ENCODE results near the gene KNDC1.

KNDC1 gene

DNA sequence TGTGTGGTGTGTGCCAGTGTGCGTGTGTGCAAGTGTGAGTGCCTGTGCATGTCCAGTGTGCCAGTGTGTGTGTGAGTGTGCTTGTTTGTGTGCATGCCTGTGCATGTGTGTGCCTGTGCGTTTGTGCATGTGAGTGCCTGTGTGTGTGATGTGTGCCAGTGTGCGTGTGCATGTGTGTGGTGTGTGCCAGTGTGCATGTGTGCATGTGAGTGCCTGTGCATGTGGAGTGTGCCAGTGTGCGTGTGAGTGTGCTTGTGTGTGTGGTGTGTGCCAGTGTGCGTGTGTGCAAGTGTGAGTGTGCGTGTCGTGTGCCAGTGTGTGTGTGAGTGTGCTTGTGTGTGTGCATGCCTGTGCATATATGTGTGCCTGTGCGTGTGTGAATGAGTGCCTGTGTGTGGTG lies 38.5 kb upstream of the KNDC1 start:
- Histone ChIP-seq H2AFZ (ENCODE audit: low read depth) (no peak overlapping the region), H3K79me2 (ENCODE audit: insufficient read depth, low read depth) (no peaks in the 10 kb centered on the region), H3K36me3 (ENCODE audit: insufficient read depth) (no peaks in the 10 kb centered on the region), H3K27me3 (ENCODE audit: insufficient read depth, low read depth) (peaks cover 3% of the 10 kb centered on the region; the same call in 1 of the 2 replicates), H4K20me1 (ENCODE audit: insufficient read depth) (no peaks in the 10 kb centered on the region), H3K27ac (no peak overlapping the region), H3K4me3 (IDR thresholded peaks at IDR 0.05; ENCODE audit: insufficient read depth, low read depth, low read length) (no peak overlapping the region), H3K4me1 (ENCODE audit: low read depth, poor library complexity, severe bottlenecking) (no peaks in the 10 kb centered on the region), H3K9ac (no peak overlapping the region), H3K4me2 (no peak overlapping the region)
- TF ChIP-seq, protein P1, sequence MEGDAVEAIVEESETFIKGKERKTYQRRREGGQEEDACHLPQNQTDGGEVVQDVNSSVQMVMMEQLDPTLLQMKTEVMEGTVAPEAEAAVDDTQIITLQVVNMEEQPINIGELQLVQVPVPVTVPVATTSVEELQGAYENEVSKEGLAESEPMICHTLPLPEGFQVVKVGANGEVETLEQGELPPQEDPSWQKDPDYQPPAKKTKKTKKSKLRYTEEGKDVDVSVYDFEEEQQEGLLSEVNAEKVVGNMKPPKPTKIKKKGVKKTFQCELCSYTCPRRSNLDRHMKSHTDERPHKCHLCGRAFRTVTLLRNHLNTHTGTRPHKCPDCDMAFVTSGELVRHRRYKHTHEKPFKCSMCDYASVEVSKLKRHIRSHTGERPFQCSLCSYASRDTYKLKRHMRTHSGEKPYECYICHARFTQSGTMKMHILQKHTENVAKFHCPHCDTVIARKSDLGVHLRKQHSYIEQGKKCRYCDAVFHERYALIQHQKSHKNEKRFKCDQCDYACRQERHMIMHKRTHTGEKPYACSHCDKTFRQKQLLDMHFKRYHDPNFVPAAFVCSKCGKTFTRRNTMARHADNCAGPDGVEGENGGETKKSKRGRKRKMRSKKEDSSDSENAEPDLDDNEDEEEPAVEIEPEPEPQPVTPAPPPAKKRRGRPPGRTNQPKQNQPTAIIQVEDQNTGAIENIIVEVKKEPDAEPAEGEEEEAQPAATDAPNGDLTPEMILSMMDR (conservative IDR thresholded peaks at IDR 0.05; ENCODE audit: low read depth, low read length) = no peak

DNA sequence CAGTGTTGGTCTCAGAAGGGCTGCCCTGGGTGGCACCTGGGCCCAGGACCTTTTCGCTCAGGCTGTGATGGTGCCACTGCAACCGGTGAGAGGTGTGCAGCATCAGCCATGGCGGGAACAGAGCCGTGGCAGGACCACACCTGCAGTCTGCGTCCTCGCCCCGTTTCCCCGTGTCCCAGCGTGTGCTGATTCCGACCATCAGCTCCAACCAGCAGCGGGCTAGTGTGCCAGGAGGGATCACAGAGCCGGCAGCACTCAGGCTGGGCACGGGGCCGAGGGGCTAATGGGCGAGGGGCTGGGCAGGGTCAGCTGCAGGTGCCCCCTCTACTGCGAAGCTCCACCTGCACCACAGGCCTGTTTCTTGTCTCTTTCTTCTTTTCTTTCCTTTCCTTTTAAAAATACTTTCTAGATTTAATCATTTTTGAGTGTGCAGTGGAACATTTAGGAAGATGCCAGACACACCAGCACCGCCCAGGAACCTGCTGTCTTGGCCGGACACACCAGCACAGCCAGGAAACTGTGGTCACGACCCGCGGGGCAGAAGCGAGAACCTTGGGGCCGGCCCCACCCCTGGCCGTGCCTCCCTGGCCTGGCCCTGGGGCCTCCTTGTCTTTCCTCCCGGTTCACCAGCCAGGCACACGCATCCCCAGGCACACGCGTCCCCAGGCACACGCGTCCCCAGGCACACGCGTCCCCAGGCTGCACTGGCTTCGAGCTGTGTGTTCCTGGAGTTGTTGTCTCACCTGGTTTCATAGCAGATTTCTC lies 37.7 kb upstream of the KNDC1 start:
- H3K4me1 ChIP-seq (ENCODE audit: low read depth, poor library complexity, severe bottlenecking) = no peaks in the 10 kb centered on the region
- H3K79me2 ChIP-seq (ENCODE audit: insufficient read depth, low read depth) = no peaks in the 10 kb centered on the region
- no peak overlapping the region for H2AFZ ChIP-seq (ENCODE audit: low read depth)
- H3K9ac ChIP-seq = no peak overlapping the region
- no peak overlapping the region for H3K27ac ChIP-seq
- no peak overlapping the region for H3K4me3 ChIP-seq (IDR thresholded peaks at IDR 0.05; ENCODE audit: insufficient read depth, low read depth, low read length)
- TF ChIP-seq, protein P1 (conservative IDR thresholded peaks at IDR 0.05; ENCODE audit: low read depth, low read length) = no peak
- no peaks in the 10 kb centered on the region for H3K36me3 ChIP-seq (ENCODE audit: insufficient read depth)
- no peaks in the 10 kb centered on the region for H4K20me1 ChIP-seq (ENCODE audit: insufficient read depth)
- no peak overlapping the region for H3K4me2 ChIP-seq
- peaks cover 3% of the 10 kb centered on the region; the same call in 1 of the 2 replicates for H3K27me3 ChIP-seq (ENCODE audit: insufficient read depth, low read depth)

GRCh38 chr10:133123050-133123745 lies 36.8 kb upstream of the KNDC1 start:
- Histone ChIP-seq H2AFZ (ENCODE audit: low read depth) (no peak overlapping the region), H3K27ac (no peak overlapping the region), H3K4me2 (no peak overlapping the region), H3K79me2 (ENCODE audit: insufficient read depth, low read depth) (no peaks in the 10 kb centered on the region), H3K27me3 (ENCODE audit: insufficient read depth, low read depth) (peaks cover 3% of the 10 kb centered on the region; the same call in 1 of the 2 replicates), H4K20me1 (ENCODE audit: insufficient read depth) (no peaks in the 10 kb centered on the region), H3K9ac (no peak overlapping the region), H3K4me3 (IDR thresholded peaks at IDR 0.05; ENCODE audit: insufficient read depth, low read depth, low read length) (no peak overlapping the region), H3K36me3 (ENCODE audit: insufficient read depth) (no peaks in the 10 kb centered on the region), H3K4me1 (ENCODE audit: low read depth, poor library complexity, severe bottlenecking) (no peaks in the 10 kb centered on the region)
- TF ChIP-seq, protein P1 (conservative IDR thresholded peaks at IDR 0.05; ENCODE audit: low read depth, low read length) = no peak

GRCh38 chr10:133123746-133124356 lies 36.2 kb upstream of the KNDC1 start:
- H2AFZ ChIP-seq (ENCODE audit: low read depth) = no peak overlapping the region
- H3K9ac ChIP-seq = no peak overlapping the region
- H3K79me2 ChIP-seq (ENCODE audit: insufficient read depth, low read depth) = no peaks in the 10 kb centered on the region
- H3K4me1 ChIP-seq (ENCODE audit: low read depth, poor library complexity, severe bottlenecking) = no peaks in the 10 kb centered on the region
- H4K20me1 ChIP-seq (ENCODE audit: insufficient read depth) = no peaks in the 10 kb centered on the region
- H3K4me3 ChIP-seq (IDR thresholded peaks at IDR 0.05; ENCODE audit: insufficient read depth, low read depth, low read length) = no peak overlapping the region
- TF ChIP-seq, protein P1 (conservative IDR thresholded peaks at IDR 0.05; ENCODE audit: low read depth, low read length) = no peak
- H3K4me2 ChIP-seq = no peak overlapping the region
- peaks cover 3% of the 10 kb centered on the region; the same call in 1 of the 2 replicates for H3K27me3 ChIP-seq (ENCODE audit: insufficient read depth, low read depth)
- H3K36me3 ChIP-seq (ENCODE audit: insufficient read depth) = no peaks in the 10 kb centered on the region
- no peak overlapping the region for H3K27ac ChIP-seq

Measured in KMS-11 (cell line).